ENCODE measurements around the gene SCN4B. TPM values are rescaled to one million over a fixed set of nuclear protein-coding genes. Genes with fewer than 3 reads are reported as not detected.

SCN4B gene
- polyA plus RNA-seq, 1 donor (not counting 4 experiments of a cell fraction or from before 2014, with no cell fraction given) = 7.7 TPM

DNA sequence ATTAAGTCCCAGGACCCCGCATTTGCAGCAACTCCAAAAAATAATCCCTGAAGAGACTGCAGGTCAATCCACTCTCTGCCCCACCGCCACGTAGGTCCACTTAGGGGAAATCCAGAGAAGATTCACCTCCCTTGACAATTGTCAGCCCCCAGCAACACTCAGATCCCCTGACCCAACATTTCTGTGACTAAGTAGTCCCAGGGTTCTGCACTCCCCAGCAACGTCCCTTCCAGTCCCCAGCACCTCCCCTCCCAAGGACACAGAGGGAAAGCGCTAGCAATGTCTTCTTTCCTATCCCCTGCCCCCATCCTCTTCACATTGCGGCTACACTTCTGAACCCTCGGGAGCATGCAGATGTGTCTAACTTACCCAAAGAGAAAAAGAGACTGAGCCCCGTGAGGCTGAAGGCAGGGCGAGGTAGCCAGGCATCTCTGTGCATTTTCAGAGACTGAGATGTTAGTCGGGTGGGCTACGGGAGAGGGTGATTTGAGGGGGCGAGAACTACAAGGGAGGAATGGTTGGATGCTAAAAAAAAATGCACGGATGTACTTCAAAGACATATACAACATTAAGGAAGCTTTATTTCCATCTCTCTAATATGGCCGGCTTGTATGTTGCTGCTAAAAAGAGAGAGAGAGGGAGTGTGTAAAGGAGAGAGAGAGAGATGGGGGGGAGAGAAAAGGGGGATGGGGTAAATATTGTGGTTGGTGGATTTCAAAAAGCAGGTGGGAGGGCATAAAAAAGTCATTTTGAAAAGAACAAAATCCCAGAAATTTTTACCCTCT, 23.6 kb upstream of the SCN4B start, which contains the start of gene SCN2B:
SCN2B (minus strand) TSS at position 647 of the 785 bp plus-strand sequence; CDS start at position 439, 208 bp downstream.
- no peaks in the 10 kb centered on the region for H3K79me2 ChIP-seq (ENCODE audit: control insufficient read depth, insufficient read depth, low read length)

DNA sequence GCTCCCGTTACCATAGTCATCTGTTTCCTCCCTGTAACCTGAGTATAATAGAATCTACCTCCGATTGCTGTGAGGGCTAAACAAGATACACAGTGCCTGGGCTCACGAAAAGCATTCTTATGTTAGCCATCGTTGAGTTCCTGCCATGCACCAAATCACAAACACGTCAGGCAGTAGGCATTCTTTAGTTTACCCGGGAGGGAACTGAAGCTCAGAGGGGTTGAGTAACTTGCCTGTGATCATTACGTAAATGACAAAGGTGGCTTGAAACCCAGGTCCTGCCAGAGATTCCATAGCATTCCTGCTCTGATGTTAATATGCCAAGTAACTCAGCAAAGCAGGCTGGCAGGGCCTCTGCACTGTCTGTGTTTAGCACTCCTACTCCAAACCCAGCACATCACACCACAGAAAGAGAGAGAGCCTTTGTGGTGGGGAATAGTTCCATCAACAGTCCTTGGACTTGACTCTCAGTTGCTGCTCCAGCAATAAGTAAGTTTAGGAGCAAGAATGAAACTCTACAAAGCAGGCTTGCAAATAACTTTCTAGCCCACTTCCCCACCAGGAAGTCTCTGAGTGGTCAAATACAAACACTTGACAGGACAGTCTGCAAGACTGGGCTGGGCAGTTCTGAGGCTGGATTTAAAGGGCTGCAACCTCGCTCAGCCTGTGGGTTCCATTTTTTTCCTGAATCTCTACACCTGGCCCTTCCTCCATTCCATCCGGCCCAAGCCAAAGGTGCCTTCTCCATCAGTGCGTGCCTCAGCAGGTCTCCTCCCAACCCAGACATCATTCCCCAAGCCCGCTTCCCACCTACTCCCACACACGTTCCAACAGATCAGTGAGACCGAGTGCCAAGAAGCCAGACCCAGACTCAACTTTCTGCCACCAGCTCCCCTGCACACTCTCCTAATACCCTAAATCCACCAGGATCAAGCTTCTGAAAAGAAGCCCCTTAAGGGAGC, 22.7 kb upstream of the SCN4B start:
- peaks cover 5% of the 10 kb centered on the region for H3K9me1 ChIP-seq (ENCODE audit: control insufficient read depth, extremely low read depth, insufficient read depth, low read length)
- H3K36me3 ChIP-seq (ENCODE audit: control insufficient read depth in 2 of 2, extremely low read depth in 1 of 2, insufficient read depth in 2 of 2, low read length in 2 of 2) = no peaks in the 10 kb centered on the region
- peak overlapping the region; percentile 73 for H3K27ac ChIP-seq (ENCODE audit: control insufficient read depth, insufficient read depth, low read length)
- TF ChIP-seq EZH2 (IDR thresholded peaks at IDR 0.05; ENCODE audit: low read length) = no peak
- TF ChIP-seq, protein P1, sequence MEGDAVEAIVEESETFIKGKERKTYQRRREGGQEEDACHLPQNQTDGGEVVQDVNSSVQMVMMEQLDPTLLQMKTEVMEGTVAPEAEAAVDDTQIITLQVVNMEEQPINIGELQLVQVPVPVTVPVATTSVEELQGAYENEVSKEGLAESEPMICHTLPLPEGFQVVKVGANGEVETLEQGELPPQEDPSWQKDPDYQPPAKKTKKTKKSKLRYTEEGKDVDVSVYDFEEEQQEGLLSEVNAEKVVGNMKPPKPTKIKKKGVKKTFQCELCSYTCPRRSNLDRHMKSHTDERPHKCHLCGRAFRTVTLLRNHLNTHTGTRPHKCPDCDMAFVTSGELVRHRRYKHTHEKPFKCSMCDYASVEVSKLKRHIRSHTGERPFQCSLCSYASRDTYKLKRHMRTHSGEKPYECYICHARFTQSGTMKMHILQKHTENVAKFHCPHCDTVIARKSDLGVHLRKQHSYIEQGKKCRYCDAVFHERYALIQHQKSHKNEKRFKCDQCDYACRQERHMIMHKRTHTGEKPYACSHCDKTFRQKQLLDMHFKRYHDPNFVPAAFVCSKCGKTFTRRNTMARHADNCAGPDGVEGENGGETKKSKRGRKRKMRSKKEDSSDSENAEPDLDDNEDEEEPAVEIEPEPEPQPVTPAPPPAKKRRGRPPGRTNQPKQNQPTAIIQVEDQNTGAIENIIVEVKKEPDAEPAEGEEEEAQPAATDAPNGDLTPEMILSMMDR (optimal IDR thresholded peaks at IDR 0.05 in 1 of 3, IDR thresholded peaks at IDR 0.05 in 1 of 3, conservative IDR thresholded peaks at IDR 0.05 in 1 of 3; ENCODE audit: extremely low read depth in 1 of 3, insufficient read depth in 2 of 3, low read length in 3 of 3) = no peak
- H3K27me3 ChIP-seq (ENCODE audit: control insufficient read depth, extremely low read depth, insufficient read depth, low read length) = no peaks in the 10 kb centered on the region
- no peaks in the 10 kb centered on the region for H3K79me2 ChIP-seq (ENCODE audit: control insufficient read depth, insufficient read depth, low read length)
- dilution Hi-C loops (cut with MboI; ENCODE audit: extremely low pct_ligation_motif_present, low sequenced_read_pairs) = no loop called here
- peak overlapping the region; percentile 92 for H2AFZ ChIP-seq (ENCODE audit: control insufficient read depth, low read length)
- H3K9me3 ChIP-seq (ENCODE audit: control insufficient read depth, low read depth, low read length) = no peaks in the 10 kb centered on the region
- no peaks in the 10 kb centered on the region for H4K20me1 ChIP-seq (ENCODE audit: control insufficient read depth, extremely low read depth, insufficient read depth, low read length)
- DNase-seq (ENCODE audit: low read depth, low spot score) (peak; percentile 81), FAIRE-seq (peak; percentile 96)
- peak overlapping the region; percentile 55 for H3K9ac ChIP-seq (ENCODE audit: control insufficient read depth, extremely low read depth, insufficient read depth, low read length)
- peak overlapping the region; percentile 87 for H3K4me2 ChIP-seq (ENCODE audit: control insufficient read depth, extremely low read depth, insufficient read depth, low read depth, low read length)
- peak overlapping the region in 2 of 3 experiments; percentile 49 to 51 for H3K4me3 ChIP-seq (ENCODE audit: control insufficient read depth in 2 of 3, extremely low read depth in 1 of 3, insufficient read depth in 2 of 3, low read depth in 1 of 3, low read length in 3 of 3)
- H3K4me1 ChIP-seq (ENCODE audit: control insufficient read depth, extremely low read depth, insufficient read depth, low read length) = peaks cover 29% of the 10 kb centered on the region

More for the DNA sequence above, 23.6 kb upstream of the SCN4B start, which contains the start of gene SCN2B:
- DNase-seq (ENCODE audit: low read depth, low spot score) = no peak
- H3K4me2 ChIP-seq (ENCODE audit: control insufficient read depth, extremely low read depth, insufficient read depth, low read depth, low read length) = peak within 1 kb of the TSS; percentile 87
- H4K20me1 ChIP-seq (ENCODE audit: control insufficient read depth, extremely low read depth, insufficient read depth, low read length) = no peaks in the 10 kb centered on the region
- H3K9ac ChIP-seq (ENCODE audit: control insufficient read depth, extremely low read depth, insufficient read depth, low read length) = peak within 1 kb of the TSS; percentile 55
- no peaks in the 10 kb centered on the region for H3K27me3 ChIP-seq (ENCODE audit: control insufficient read depth, extremely low read depth, insufficient read depth, low read length)
- H3K27ac ChIP-seq (ENCODE audit: control insufficient read depth, insufficient read depth, low read length) = peak within 1 kb of the TSS; percentile 73
- dilution Hi-C loops (cut with MboI; ENCODE audit: extremely low pct_ligation_motif_present, low sequenced_read_pairs) = no loop called here
- peak within 1 kb of the TSS in 2 of 3 experiments; percentile 49 to 51 for H3K4me3 ChIP-seq (ENCODE audit: control insufficient read depth in 2 of 3, extremely low read depth in 1 of 3, insufficient read depth in 2 of 3, low read depth in 1 of 3, low read length in 3 of 3)
- H3K9me1 ChIP-seq (ENCODE audit: control insufficient read depth, extremely low read depth, insufficient read depth, low read length) = peaks cover 5% of the 10 kb centered on the region
- H3K36me3 ChIP-seq (ENCODE audit: control insufficient read depth in 2 of 2, extremely low read depth in 1 of 2, insufficient read depth in 2 of 2, low read length in 2 of 2) = no peaks in the 10 kb centered on the region
- no peaks in the 10 kb centered on the region for H3K9me3 ChIP-seq (ENCODE audit: control insufficient read depth, low read depth, low read length)
- no peak for FAIRE-seq
- H3K4me1 ChIP-seq (ENCODE audit: control insufficient read depth, extremely low read depth, insufficient read depth, low read length) = peaks cover 38% of the 10 kb centered on the region
- TF ChIP-seq, protein P1 (optimal IDR thresholded peaks at IDR 0.05 in 1 of 3, IDR thresholded peaks at IDR 0.05 in 1 of 3, conservative IDR thresholded peaks at IDR 0.05 in 1 of 3; ENCODE audit: extremely low read depth in 1 of 3, insufficient read depth in 2 of 3, low read length in 3 of 3) = no peak
- TF ChIP-seq EZH2 (IDR thresholded peaks at IDR 0.05; ENCODE audit: low read length) = no peak
- peak within 1 kb of the TSS; percentile 92 for H2AFZ ChIP-seq (ENCODE audit: control insufficient read depth, low read length)
